Lower leg skin (tissue), 4 donors: ENCODE measurements around the gene SMC1B. TPM values are rescaled to one million over a fixed set of nuclear protein-coding genes. Genes with fewer than 3 reads are reported as not detected.

Experiments
- DNase-seq, 2 donors: peaks; one replicate each; pipeline ENCODE4 v3.0.0-alpha.2; 2019; ENCODE audit warnings: low spot score in 2 of 2
- H3K4me3 ChIP-seq: fragments of 200-600 bp; sonication (generic); 2 replicates; pipeline ENCODE4 v1.5.1; 2017; ENCODE audit warnings: mild to moderate bottlenecking, low read depth; ENCODE audit not compliant: poor library complexity, severe bottlenecking
- CTCF ChIP-seq, 3 donors: fragments of 450-650 bp; IDR thresholded peaks; one replicate each; pipeline ENCODE4 v1.5.1; 2016; ENCODE audit warnings: antibody characterized with exemption in 3 of 3, mild to moderate bottlenecking in 3 of 3, moderate library complexity in 2 of 3
- POLR2A ChIP-seq, 2 donors: fragments of 450-650 bp; IDR thresholded peaks; one replicate each; pipeline ENCODE4 v1.6.1; 2016 to 2017; ENCODE audit warnings: antibody characterized with exemption in 2 of 2, mild to moderate bottlenecking in 1 of 2, moderate library complexity in 1 of 2
- WGBS, 2 donors: methylation state at CpG; one replicate each; pipeline ENCODE4 v1.1.5; 2018; 5-methylcytosine and 5-hydroxymethylcytosine counted together
- intact Hi-C: fragments of 100-400 bp; cut with DNase I; formaldehyde crosslinking; loops from one replicate; pipeline ENCODE4 v1.15.0; 2023; ENCODE audit warnings: low total_unique reads
- total RNA-seq, 4 donors: library from RNA; depleted of rRNA; stranded (reverse); fragments of >200 nt; gene quantifications; one replicate each; pipeline ENCODE4 v1.1.0, GENCODE V29; 2016

SMC1B gene
- total RNA-seq, 4 donors from 2014 or later, result not detected

GRCh38 chr22:45421349-45422055 lies 8.1 kb upstream of the SMC1B start:
- no peak for DNase-seq
- H3K4me3 ChIP-seq, result no peak overlapping the region
- WGBS, 2 donors, result 69 to 79% methylated on average over 2 of the region's 2 CpGs
- no peak for TF ChIP-seq POLR2A (IDR thresholded peaks at IDR 0.05)
- TF ChIP-seq CTCF (IDR thresholded peaks at IDR 0.05), result no peak
- intact Hi-C loops, result no loop called here

- TF ChIP-seq POLR2A (IDR thresholded peaks at IDR 0.05), result no peak
- TF ChIP-seq CTCF (IDR thresholded peaks at IDR 0.05), result no peak
- peak in 1 of 2 donors; percentile 17 for DNase-seq
- intact Hi-C loops, result no loop called here
- WGBS, 2 donors, result 98% methylated on average over 2 of the region's 2 CpGs
- H3K4me3 ChIP-seq, result no peak overlapping the region
Observed at GRCh38 chr22:45420539-45420938, 7.1 kb upstream of the SMC1B start.

- H3K4me3 ChIP-seq, result no peak overlapping the region
- 84 to 92% methylated on average over 4 of the region's 4 CpGs for WGBS, 2 donors
- intact Hi-C loops, result no loop called here
- peak in 1 of 2 donors; percentile 32 for DNase-seq
- no peak for TF ChIP-seq CTCF (IDR thresholded peaks at IDR 0.05)
- TF ChIP-seq POLR2A (IDR thresholded peaks at IDR 0.05), result no peak
Observed at GRCh38 chr22:45420011-45420410, 6.6 kb upstream of the SMC1B start.

- DNase-seq, result peak; percentile 10 to 60
- 97 to 99% methylated on average over 6 of the region's 6 CpGs for WGBS, 2 donors
- TF ChIP-seq CTCF (IDR thresholded peaks at IDR 0.05) (no peak), POLR2A (IDR thresholded peaks at IDR 0.05) (no peak)
- intact Hi-C loops, result no loop called here
- H3K4me3 ChIP-seq, result no peak overlapping the region
Observed at GRCh38 chr22:45418770-45419138, 5.4 kb upstream of the SMC1B start.

GRCh38 chr22:45418056-45418769 lies 4.8 kb upstream of the SMC1B start:
- 92 to 94% methylated on average over 16 of the region's 16 CpGs for WGBS, 2 donors
- TF ChIP-seq POLR2A (IDR thresholded peaks at IDR 0.05), result no peak
- no peak for TF ChIP-seq CTCF (IDR thresholded peaks at IDR 0.05)
- H3K4me3 ChIP-seq, result no peak overlapping the region
- peak in 1 of 2 donors; percentile 84 for DNase-seq
- intact Hi-C loops, result no loop called here
